Measurements from ENCODE around the gene PDE8A.

DNA sequence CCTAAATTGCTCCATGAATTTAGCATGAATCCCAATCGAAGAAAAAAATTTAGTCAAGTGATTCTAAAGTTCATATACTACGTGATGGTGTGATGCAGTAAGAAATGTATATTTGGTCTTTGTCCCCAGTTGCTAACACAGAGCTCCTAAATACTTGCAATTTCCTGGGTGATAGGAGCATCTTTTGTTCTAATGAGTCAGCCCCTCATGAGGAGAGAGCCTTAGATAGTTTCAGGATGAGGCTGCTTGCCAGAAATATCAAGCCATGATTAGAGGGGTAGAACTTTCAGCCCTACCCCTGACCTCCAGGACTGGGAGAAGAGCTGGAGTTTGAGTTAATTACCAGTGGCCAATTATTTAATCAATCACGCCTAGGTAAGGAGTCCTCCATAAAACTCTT lies 170.2 kb downstream of the PDE8A start:
- TF ChIP-seq, protein P1, sequence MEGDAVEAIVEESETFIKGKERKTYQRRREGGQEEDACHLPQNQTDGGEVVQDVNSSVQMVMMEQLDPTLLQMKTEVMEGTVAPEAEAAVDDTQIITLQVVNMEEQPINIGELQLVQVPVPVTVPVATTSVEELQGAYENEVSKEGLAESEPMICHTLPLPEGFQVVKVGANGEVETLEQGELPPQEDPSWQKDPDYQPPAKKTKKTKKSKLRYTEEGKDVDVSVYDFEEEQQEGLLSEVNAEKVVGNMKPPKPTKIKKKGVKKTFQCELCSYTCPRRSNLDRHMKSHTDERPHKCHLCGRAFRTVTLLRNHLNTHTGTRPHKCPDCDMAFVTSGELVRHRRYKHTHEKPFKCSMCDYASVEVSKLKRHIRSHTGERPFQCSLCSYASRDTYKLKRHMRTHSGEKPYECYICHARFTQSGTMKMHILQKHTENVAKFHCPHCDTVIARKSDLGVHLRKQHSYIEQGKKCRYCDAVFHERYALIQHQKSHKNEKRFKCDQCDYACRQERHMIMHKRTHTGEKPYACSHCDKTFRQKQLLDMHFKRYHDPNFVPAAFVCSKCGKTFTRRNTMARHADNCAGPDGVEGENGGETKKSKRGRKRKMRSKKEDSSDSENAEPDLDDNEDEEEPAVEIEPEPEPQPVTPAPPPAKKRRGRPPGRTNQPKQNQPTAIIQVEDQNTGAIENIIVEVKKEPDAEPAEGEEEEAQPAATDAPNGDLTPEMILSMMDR (IDR thresholded peaks at IDR 0.05), result no peak
- TF ChIP-seq POLR2A (IDR thresholded peaks at IDR 0.05) (no peak), POLR2AphosphoS5 (IDR thresholded peaks at IDR 0.05) (no peak)

Data from breast epithelium (tissue), 3 donors.